ENCODE measurements around the gene ATP10A. TPM values are rescaled to one million over a fixed set of nuclear protein-coding genes. Genes with fewer than 3 reads are reported as not detected.

Gene ATP10A
- total RNA-seq, 1 donor from 2014 or later: 1.9 TPM

- Mint-ChIP-seq H3K27ac (no peak overlapping the region), H3K9me3 (no peaks in the 10 kb centered on the region), H3K27me3 (no peaks in the 10 kb centered on the region), H3K4me1 (ENCODE audit: unreplicated experiment) (peaks cover 15% of the 10 kb centered on the region), H3K36me3 (no peaks in the 10 kb centered on the region), H3K4me3 (no peak overlapping the region)
- TF ChIP-seq, protein P1, sequence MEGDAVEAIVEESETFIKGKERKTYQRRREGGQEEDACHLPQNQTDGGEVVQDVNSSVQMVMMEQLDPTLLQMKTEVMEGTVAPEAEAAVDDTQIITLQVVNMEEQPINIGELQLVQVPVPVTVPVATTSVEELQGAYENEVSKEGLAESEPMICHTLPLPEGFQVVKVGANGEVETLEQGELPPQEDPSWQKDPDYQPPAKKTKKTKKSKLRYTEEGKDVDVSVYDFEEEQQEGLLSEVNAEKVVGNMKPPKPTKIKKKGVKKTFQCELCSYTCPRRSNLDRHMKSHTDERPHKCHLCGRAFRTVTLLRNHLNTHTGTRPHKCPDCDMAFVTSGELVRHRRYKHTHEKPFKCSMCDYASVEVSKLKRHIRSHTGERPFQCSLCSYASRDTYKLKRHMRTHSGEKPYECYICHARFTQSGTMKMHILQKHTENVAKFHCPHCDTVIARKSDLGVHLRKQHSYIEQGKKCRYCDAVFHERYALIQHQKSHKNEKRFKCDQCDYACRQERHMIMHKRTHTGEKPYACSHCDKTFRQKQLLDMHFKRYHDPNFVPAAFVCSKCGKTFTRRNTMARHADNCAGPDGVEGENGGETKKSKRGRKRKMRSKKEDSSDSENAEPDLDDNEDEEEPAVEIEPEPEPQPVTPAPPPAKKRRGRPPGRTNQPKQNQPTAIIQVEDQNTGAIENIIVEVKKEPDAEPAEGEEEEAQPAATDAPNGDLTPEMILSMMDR (conservative IDR thresholded peaks at IDR 0.05): no peak
- no peak for DNase-seq (ENCODE audit: extremely low spot score, unreplicated experiment)
These were observed 71.0 kb downstream of the ATP10A start for GRCh38 chr15:25792128-25792527.

GRCh38 chr15:25790000-25790660, 73.0 kb downstream of the ATP10A start:
- TF ChIP-seq, protein P1 (conservative IDR thresholded peaks at IDR 0.05): no peak
- no peak for DNase-seq (ENCODE audit: extremely low spot score, unreplicated experiment)
- H3K9me3 Mint-ChIP-seq: no peaks in the 10 kb centered on the region
- no peaks in the 10 kb centered on the region for H3K36me3 Mint-ChIP-seq
- H3K4me3 Mint-ChIP-seq: no peak overlapping the region
- no peaks in the 10 kb centered on the region for H3K27me3 Mint-ChIP-seq
- H3K4me1 Mint-ChIP-seq (ENCODE audit: unreplicated experiment): peaks cover 9% of the 10 kb centered on the region
- no peak overlapping the region for H3K27ac Mint-ChIP-seq

- DNase-seq (ENCODE audit: extremely low spot score, unreplicated experiment): no peak
- Mint-ChIP-seq H3K4me1 (ENCODE audit: unreplicated experiment) (peaks cover 9% of the 10 kb centered on the region), H3K9me3 (no peaks in the 10 kb centered on the region), H3K4me3 (no peak overlapping the region), H3K27ac (no peak overlapping the region), H3K27me3 (no peaks in the 10 kb centered on the region), H3K36me3 (no peaks in the 10 kb centered on the region)
- TF ChIP-seq, protein P1 (conservative IDR thresholded peaks at IDR 0.05): no peak
These were observed 73.5 kb downstream of the ATP10A start for GRCh38 chr15:25789616-25789999.

GRCh38 chr15:25789211-25789610, 73.9 kb downstream of the ATP10A start:
- Mint-ChIP-seq H3K27ac (no peak overlapping the region), H3K27me3 (no peaks in the 10 kb centered on the region), H3K36me3 (no peaks in the 10 kb centered on the region), H3K4me3 (no peak overlapping the region), H3K9me3 (no peaks in the 10 kb centered on the region), H3K4me1 (ENCODE audit: unreplicated experiment) (peaks cover 9% of the 10 kb centered on the region)
- TF ChIP-seq, protein P1 (conservative IDR thresholded peaks at IDR 0.05): no peak
- DNase-seq (ENCODE audit: extremely low spot score, unreplicated experiment): no peak

GRCh38 chr15:25787855-25788520, 75.1 kb downstream of the ATP10A start:
- Mint-ChIP-seq H3K4me3 (no peak overlapping the region), H3K36me3 (no peaks in the 10 kb centered on the region), H3K27ac (no peak overlapping the region), H3K4me1 (ENCODE audit: unreplicated experiment) (peaks cover 12% of the 10 kb centered on the region), H3K27me3 (no peaks in the 10 kb centered on the region), H3K9me3 (no peaks in the 10 kb centered on the region)
- DNase-seq (ENCODE audit: extremely low spot score, unreplicated experiment): no peak
- TF ChIP-seq, protein P1 (conservative IDR thresholded peaks at IDR 0.05): no peak

Data from type B pancreatic cell (in vitro differentiated cells).